ENCODE measurements around the gene LACTBL1. TPM values are rescaled to one million over a fixed set of nuclear protein-coding genes. Genes with fewer than 3 reads are reported as not detected.

LACTBL1 gene
- total and polyA plus RNA-seq, 9 donors = not detected

DNA sequence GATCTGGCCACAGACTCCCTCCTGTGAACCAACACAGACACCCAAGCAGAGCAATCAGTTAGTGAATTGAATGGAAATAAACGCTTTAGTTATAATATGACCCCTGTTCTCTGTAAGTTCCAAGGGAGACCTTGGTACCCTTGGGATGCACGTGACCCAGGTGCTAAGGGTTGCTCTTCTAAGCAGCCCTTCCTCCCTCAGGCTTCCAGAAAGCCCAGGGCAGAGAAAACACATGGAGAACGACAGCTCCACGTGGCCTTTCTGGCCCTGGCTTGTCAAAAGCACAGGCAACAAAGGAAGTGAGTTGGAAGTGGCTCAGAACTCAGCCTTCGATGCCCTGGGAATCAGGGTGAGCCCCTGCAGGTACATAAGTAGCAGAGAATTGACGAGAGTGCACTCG, 57.4 kb downstream of the LACTBL1 start:
- H3K9me3 ChIP-seq = no peaks in the 10 kb centered on the region
- no peaks in the 10 kb centered on the region for H3K36me3 ChIP-seq
- TF ChIP-seq EP300 (IDR thresholded peaks at IDR 0.05) = no peak
- TF ChIP-seq POLR2A (IDR thresholded peaks at IDR 0.05) = no peak
- no peak for TF ChIP-seq CTCF (IDR thresholded peaks at IDR 0.05)
- no peaks in the 10 kb centered on the region for H3K27me3 ChIP-seq
- no peaks in the 10 kb centered on the region for H3K4me1 ChIP-seq (ENCODE audit: insufficient read depth)
- no peak overlapping the region for H3K4me3 ChIP-seq
- H3K27ac ChIP-seq = no peak overlapping the region
- intact Hi-C loops (cut with DNase I) = no loop called here
- DNase-seq = no peak
- WGBS, 3 donors = 63 to 75% (median 67%) methylated on average over 7 of the region's 7 CpGs

DNA sequence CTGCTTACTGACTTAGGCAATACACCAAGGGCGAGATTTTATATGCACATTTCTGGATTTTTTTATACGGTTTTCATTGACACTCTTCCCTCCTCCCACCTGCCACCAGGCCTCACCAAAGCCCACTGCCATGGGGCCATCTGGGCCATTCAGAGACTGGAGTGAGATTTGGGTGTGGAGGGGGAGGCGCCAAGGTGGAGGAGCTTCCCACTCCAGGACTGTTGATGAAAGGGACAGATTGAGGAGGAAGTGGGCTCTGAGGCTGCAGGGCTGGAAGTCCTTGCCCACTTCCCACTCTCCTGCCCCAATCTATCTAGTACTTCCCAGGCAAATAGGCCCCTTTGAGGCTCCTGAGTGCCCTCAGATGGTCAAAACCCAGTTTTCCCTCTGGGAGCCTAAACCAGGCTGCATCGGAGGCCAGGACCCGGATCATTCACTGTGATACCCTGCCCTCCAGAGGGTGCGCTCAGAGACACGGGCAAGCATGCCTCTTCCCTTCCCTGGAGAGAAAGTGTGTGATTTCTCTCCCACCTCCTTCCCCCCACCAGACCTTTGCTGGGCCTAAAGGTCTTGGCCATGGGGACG, 57.9 kb downstream of the LACTBL1 start:
- Histone ChIP-seq H3K4me1 (ENCODE audit: insufficient read depth) (no peaks in the 10 kb centered on the region), H3K36me3 (no peaks in the 10 kb centered on the region), H3K27me3 (no peaks in the 10 kb centered on the region), H3K4me3 (no peak overlapping the region), H3K27ac (no peak overlapping the region), H3K9me3 (no peaks in the 10 kb centered on the region)
- no peak for TF ChIP-seq CTCF (IDR thresholded peaks at IDR 0.05)
- no peak for TF ChIP-seq EP300 (IDR thresholded peaks at IDR 0.05)
- no peak for TF ChIP-seq POLR2A (IDR thresholded peaks at IDR 0.05)
- intact Hi-C loops (cut with DNase I) = no loop called here
- 81 to 83% (median 82%) methylated on average over 8 of the region's 8 CpGs for WGBS, 3 donors
- DNase-seq = no peak

DNA sequence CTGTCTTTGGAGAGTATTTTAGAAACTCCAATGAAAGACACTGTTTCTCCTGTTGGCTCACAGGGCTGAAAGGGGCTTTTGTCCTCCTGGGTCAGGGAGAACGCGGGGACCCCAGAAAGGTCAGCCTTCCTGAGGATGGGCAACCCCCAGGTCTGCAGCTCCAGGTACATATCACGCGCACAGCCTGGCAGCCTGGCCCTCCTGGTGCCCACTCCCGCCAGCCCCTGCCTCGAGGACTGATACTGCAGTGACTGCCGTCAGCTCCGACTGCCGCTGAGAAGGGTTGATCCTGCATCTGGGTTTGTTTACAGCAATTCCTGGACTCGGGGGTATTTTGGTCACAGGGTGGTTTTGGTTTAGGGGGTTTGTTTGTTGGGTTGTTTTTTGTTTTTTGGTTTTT, 58.5 kb downstream of the LACTBL1 start:
- Histone ChIP-seq H3K36me3 (no peaks in the 10 kb centered on the region), H3K27me3 (no peaks in the 10 kb centered on the region), H3K4me1 (ENCODE audit: insufficient read depth) (no peaks in the 10 kb centered on the region), H3K4me3 (no peak overlapping the region), H3K27ac (no peak overlapping the region), H3K9me3 (no peaks in the 10 kb centered on the region)
- TF ChIP-seq EP300 (IDR thresholded peaks at IDR 0.05) (no peak), CTCF (IDR thresholded peaks at IDR 0.05) (no peak), POLR2A (IDR thresholded peaks at IDR 0.05) (no peak)
- 87 to 91% (median 90%) methylated on average over 10 of the region's 10 CpGs for WGBS, 3 donors
- intact Hi-C loops (cut with DNase I) = no loop called here
- no peak for DNase-seq

- H3K9me3 ChIP-seq = no peaks in the 10 kb centered on the region
- no peaks in the 10 kb centered on the region for H3K36me3 ChIP-seq
- H3K27me3 ChIP-seq = no peaks in the 10 kb centered on the region
- intact Hi-C loops (cut with DNase I) = no loop called here
- H3K27ac ChIP-seq = no peak overlapping the region
- 74 to 76% (median 75%) methylated on average over 24 of the region's 24 CpGs for WGBS, 3 donors
- TF ChIP-seq EP300 (IDR thresholded peaks at IDR 0.05) (no peak), CTCF (IDR thresholded peaks at IDR 0.05) (no peak), POLR2A (IDR thresholded peaks at IDR 0.05) (no peak)
- no peak for DNase-seq
- no peaks in the 10 kb centered on the region for H3K4me1 ChIP-seq (ENCODE audit: insufficient read depth)
- no peak overlapping the region for H3K4me3 ChIP-seq
These were observed 59.1 kb downstream of the LACTBL1 start for GRCh38 chr1:22913421-22914141.

Data from ovary (tissue), 9 donors.